Measurements from ENCODE around the gene SMARCAD1. TPM values are rescaled to one million over a fixed set of nuclear protein-coding genes. Genes with fewer than 3 reads are reported as not detected.
"Not testable (repeated sequence)": the region's sequence is repeated elsewhere in the genome, so short reads cannot be mapped to it uniquely, and the experiment has no call there.

Gene SMARCAD1
- total and polyA plus RNA-seq, 2 donors (not counting 1 experiment from before 2014, with no cell fraction given), result 24.8 to 30.7 TPM

DNA sequence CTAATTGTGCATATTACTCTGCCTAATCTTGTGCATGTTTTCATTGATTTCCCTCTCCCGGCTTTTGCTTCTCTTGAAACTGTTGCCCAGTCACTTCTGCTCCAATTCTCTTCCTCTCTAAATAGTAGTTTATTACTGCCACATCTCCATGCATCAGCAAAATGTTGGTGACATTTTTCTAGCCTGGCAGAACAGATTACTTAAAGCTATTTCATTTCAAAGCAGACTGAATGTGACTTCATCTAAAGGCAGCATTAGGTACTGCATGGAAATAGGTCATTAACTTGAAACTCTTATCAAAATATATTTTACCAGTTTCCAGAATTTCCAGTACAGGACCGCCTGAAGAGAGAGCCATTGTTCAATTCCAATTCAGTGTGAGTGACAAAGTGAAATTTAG is 82.6 kb downstream of the SMARCAD1 start:
- no peak overlapping the region for H3K4me3 ChIP-seq (replicated peaks in 1 of 4; ENCODE audit: control extremely low read depth in 1 of 4, insufficient read depth in 1 of 4, low read depth in 3 of 4, low read length in 4 of 4)
- no peaks in the 10 kb centered on the region for H3K79me2 ChIP-seq (ENCODE audit: control insufficient read depth, insufficient read depth, low read length)
- no peak overlapping the region for H3K9ac ChIP-seq (ENCODE audit: insufficient read depth, low read length)
- DNase-seq (ENCODE audit: low read depth in 2 of 2), result no peak
- no peak overlapping the region for H2AFZ ChIP-seq (ENCODE audit: low read length)
- no peak overlapping the region for H3K4me2 ChIP-seq (ENCODE audit: extremely low read depth, insufficient read depth, low read length)
- no peaks in the 10 kb centered on the region for H3K27me3 ChIP-seq (ENCODE audit: control insufficient read depth, insufficient read depth, low read length)
- TF ChIP-seq EZH2 (IDR thresholded peaks at IDR 0.05; ENCODE audit: low read length, missing control alignments) (no peak), CTCF (conservative IDR thresholded peaks at IDR 0.05 in 1 of 2, IDR thresholded peaks at IDR 0.05 in 1 of 2; ENCODE audit: low read depth in 1 of 2, low read length in 2 of 2) (peak in 1 of 2 donors; percentile 13)
- no peak overlapping the region for H3K27ac ChIP-seq (ENCODE audit: insufficient read depth, low read length)
- no peaks in the 10 kb centered on the region for H4K20me1 ChIP-seq (ENCODE audit: control insufficient read depth, extremely low read depth, insufficient read depth, low read length)
- no peaks in the 10 kb centered on the region for H3K9me3 ChIP-seq (ENCODE audit: control insufficient read depth, insufficient read depth, low read depth, low read length)
- no peaks in the 10 kb centered on the region for H3K4me1 ChIP-seq (ENCODE audit: control insufficient read depth, extremely low read depth, insufficient read depth, low read length)
- H3K36me3 ChIP-seq (ENCODE audit: control insufficient read depth, insufficient read depth, low read length), result no peaks in the 10 kb centered on the region

GRCh38 chr4:94293981-94294380 is 86.3 kb downstream of the SMARCAD1 start:
- not testable (repeated sequence) for H3K27me3 ChIP-seq (ENCODE audit: control insufficient read depth, insufficient read depth, low read length); H3K4me3 ChIP-seq (replicated peaks in 1 of 4; ENCODE audit: control extremely low read depth in 1 of 4, insufficient read depth in 1 of 4, low read depth in 3 of 4, low read length in 4 of 4); H3K36me3 ChIP-seq (ENCODE audit: control insufficient read depth, insufficient read depth, low read length); H3K9me3 ChIP-seq (ENCODE audit: control insufficient read depth, insufficient read depth, low read depth, low read length); H3K9ac ChIP-seq (ENCODE audit: insufficient read depth, low read length); H3K27ac ChIP-seq (ENCODE audit: insufficient read depth, low read length); H4K20me1 ChIP-seq (ENCODE audit: control insufficient read depth, extremely low read depth, insufficient read depth, low read length); H3K79me2 ChIP-seq (ENCODE audit: control insufficient read depth, insufficient read depth, low read length); H3K4me2 ChIP-seq (ENCODE audit: extremely low read depth, insufficient read depth, low read length); DNase-seq (ENCODE audit: low read depth in 2 of 2); H2AFZ ChIP-seq (ENCODE audit: low read length); H3K4me1 ChIP-seq (ENCODE audit: control insufficient read depth, extremely low read depth, insufficient read depth, low read length)

GRCh38 chr4:94295473-94295872 is 87.8 kb downstream of the SMARCAD1 start:
- H3K27ac ChIP-seq (ENCODE audit: insufficient read depth, low read length); H3K4me1 ChIP-seq (ENCODE audit: control insufficient read depth, extremely low read depth, insufficient read depth, low read length); H3K4me2 ChIP-seq (ENCODE audit: extremely low read depth, insufficient read depth, low read length); DNase-seq (ENCODE audit: low read depth in 2 of 2); H3K4me3 ChIP-seq (replicated peaks in 1 of 4; ENCODE audit: control extremely low read depth in 1 of 4, insufficient read depth in 1 of 4, low read depth in 3 of 4, low read length in 4 of 4); H3K9ac ChIP-seq (ENCODE audit: insufficient read depth, low read length); H3K9me3 ChIP-seq (ENCODE audit: control insufficient read depth, insufficient read depth, low read depth, low read length); H3K79me2 ChIP-seq (ENCODE audit: control insufficient read depth, insufficient read depth, low read length); H3K27me3 ChIP-seq (ENCODE audit: control insufficient read depth, insufficient read depth, low read length); H4K20me1 ChIP-seq (ENCODE audit: control insufficient read depth, extremely low read depth, insufficient read depth, low read length); H3K36me3 ChIP-seq (ENCODE audit: control insufficient read depth, insufficient read depth, low read length); H2AFZ ChIP-seq (ENCODE audit: low read length): not testable (repeated sequence)

- Histone ChIP-seq H3K36me3 (ENCODE audit: control insufficient read depth, insufficient read depth, low read length) (no peaks in the 10 kb centered on the region), H3K9me3 (ENCODE audit: control insufficient read depth, insufficient read depth, low read depth, low read length) (no peaks in the 10 kb centered on the region), H3K27ac (ENCODE audit: insufficient read depth, low read length) (no peak overlapping the region), H3K4me3 (replicated peaks in 1 of 4; ENCODE audit: control extremely low read depth in 1 of 4, insufficient read depth in 1 of 4, low read depth in 3 of 4, low read length in 4 of 4) (no peak overlapping the region), H3K27me3 (ENCODE audit: control insufficient read depth, insufficient read depth, low read length) (no peaks in the 10 kb centered on the region), H3K4me1 (ENCODE audit: control insufficient read depth, extremely low read depth, insufficient read depth, low read length) (no peaks in the 10 kb centered on the region), H3K4me2 (ENCODE audit: extremely low read depth, insufficient read depth, low read length) (no peak overlapping the region), H4K20me1 (ENCODE audit: control insufficient read depth, extremely low read depth, insufficient read depth, low read length) (no peaks in the 10 kb centered on the region), H3K79me2 (ENCODE audit: control insufficient read depth, insufficient read depth, low read length) (no peaks in the 10 kb centered on the region), H3K9ac (ENCODE audit: insufficient read depth, low read length) (no peak overlapping the region), H2AFZ (ENCODE audit: low read length) (no peak overlapping the region)
- TF ChIP-seq CTCF (conservative IDR thresholded peaks at IDR 0.05 in 1 of 2, IDR thresholded peaks at IDR 0.05 in 1 of 2; ENCODE audit: low read depth in 1 of 2, low read length in 2 of 2) (no peak), EZH2 (IDR thresholded peaks at IDR 0.05; ENCODE audit: low read length, missing control alignments) (no peak)
- DNase-seq (ENCODE audit: low read depth in 2 of 2), result no peak
Measured at GRCh38 chr4:94298725-94299252, 91.1 kb downstream of the SMARCAD1 start.
